ENCODE results near the gene ARL4D.

ARL4D gene

DNA sequence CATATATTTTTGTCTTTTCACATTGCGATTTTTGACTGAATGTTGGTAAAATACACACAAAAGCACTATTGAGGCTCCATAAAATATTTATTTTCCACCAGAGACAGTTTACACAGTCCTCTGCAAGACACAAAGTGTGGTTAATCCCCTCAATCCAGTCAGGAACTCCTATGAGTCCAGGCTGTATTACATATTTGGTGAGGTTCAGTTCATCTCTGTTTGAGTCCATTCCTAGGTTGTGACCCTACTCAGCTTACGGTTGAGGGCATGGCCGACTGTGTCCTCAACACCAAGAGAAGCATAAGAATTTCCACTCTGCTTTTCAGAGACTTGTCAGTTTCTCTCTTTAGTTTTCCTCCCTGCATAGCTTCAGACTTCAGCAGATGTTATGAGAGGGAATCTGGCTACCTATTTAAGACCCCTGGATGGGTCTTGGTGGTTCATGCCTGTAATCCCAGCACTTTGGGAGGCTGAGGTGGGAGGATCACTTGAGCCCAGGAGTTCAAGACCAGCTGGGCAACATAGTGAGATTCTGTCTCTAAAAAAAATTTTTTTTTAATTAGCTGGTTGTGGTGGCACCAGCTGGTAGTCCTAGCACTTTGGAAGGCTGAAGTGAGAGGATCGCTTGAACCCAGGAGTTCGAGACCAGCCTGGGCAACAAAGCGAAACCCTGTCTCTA, 25.1 kb downstream of the ARL4D start:
- no peaks in the 10 kb centered on the region for H3K9me3 ChIP-seq
- no peak for TF ChIP-seq CTCF (IDR thresholded peaks at IDR 0.05; ENCODE audit: low read depth, low read length)
- H3K27me3 ChIP-seq, result no peaks in the 10 kb centered on the region
- peaks cover 5% of the 10 kb centered on the region; the same call in 1 of the 2 replicates for H3K4me1 ChIP-seq
- DNase-seq, result no peak
- no peaks in the 10 kb centered on the region for H3K36me3 ChIP-seq
- no peak overlapping the region for H3K4me3 ChIP-seq (ENCODE audit: low read depth, low read length)

- Histone ChIP-seq H3K36me3 (no peaks in the 10 kb centered on the region), H3K4me1 (peaks cover 4% of the 10 kb centered on the region; the same call in 1 of the 2 replicates), H3K27me3 (no peaks in the 10 kb centered on the region), H3K9me3 (no peaks in the 10 kb centered on the region), H3K4me3 (ENCODE audit: low read depth, low read length) (no peak overlapping the region)
- DNase-seq, result peak; percentile 66
- no peak for TF ChIP-seq CTCF (IDR thresholded peaks at IDR 0.05; ENCODE audit: low read depth, low read length)
These were observed 28.7 kb downstream of the ARL4D start for GRCh38 chr17:43427362-43428043.

GRCh38 chr17:43428524-43428923, 29.7 kb downstream of the ARL4D start:
- H3K27me3 ChIP-seq, result no peaks in the 10 kb centered on the region
- no peak for DNase-seq
- 0 out of 2 replicates have a peak, but pooled peaks have one; percentile 19 for TF ChIP-seq CTCF (IDR thresholded peaks at IDR 0.05; ENCODE audit: low read depth, low read length)
- H3K4me3 ChIP-seq (ENCODE audit: low read depth, low read length), result no peak overlapping the region
- H3K4me1 ChIP-seq, result peaks cover 4% of the 10 kb centered on the region; the same call in 1 of the 2 replicates
- no peaks in the 10 kb centered on the region for H3K9me3 ChIP-seq
- H3K36me3 ChIP-seq, result no peaks in the 10 kb centered on the region

DNA sequence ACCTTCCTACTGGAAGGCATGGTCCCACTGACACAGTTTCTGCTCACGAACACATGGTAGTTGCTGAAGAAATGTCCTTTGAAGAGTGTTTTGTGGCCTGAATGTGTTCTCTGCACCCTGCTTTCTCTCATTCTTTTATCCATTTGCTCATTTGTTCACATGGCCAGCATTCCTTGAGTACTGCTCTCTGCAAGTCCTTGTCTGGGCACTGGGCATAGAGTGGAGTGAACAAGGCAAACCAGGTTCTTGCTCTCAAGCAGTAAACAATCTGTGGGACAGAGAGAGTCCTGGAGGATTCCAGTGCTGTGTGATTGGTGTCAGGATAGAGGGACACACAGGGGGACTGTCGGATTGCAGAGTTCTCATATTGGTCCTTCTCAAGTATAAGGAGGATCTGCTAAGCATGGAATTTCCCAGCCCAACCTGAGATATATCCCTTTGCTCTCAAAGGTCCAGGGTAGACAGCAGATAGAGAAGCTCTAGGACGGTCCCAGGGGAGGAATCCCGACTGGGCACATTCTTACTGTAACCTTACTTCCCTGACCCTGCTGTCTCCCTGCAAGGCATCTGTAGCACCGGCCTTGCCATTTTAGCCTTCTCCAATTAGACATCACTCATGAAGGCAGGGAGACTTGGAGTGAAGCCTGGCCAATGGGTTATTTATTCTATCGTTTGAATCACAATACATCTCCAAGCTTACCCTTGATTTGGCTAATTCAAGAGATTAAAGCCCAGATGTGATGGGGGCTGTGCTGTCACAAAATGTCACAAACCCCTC, 32.3 kb downstream of the ARL4D start:
- H3K4me3 ChIP-seq (ENCODE audit: low read depth, low read length), result no peak overlapping the region
- TF ChIP-seq CTCF (IDR thresholded peaks at IDR 0.05; ENCODE audit: low read depth, low read length), result no peak
- H3K36me3 ChIP-seq, result no peaks in the 10 kb centered on the region
- H3K27me3 ChIP-seq, result no peaks in the 10 kb centered on the region
- no peaks in the 10 kb centered on the region for H3K9me3 ChIP-seq
- no peak for DNase-seq
- peaks cover 4% of the 10 kb centered on the region; the same call in 1 of the 2 replicates for H3K4me1 ChIP-seq

- DNase-seq, result no peak
- H3K4me3 ChIP-seq (ENCODE audit: low read depth, low read length), result no peak overlapping the region
- TF ChIP-seq CTCF (IDR thresholded peaks at IDR 0.05; ENCODE audit: low read depth, low read length), result no peak
These were observed 33.1 kb downstream of the ARL4D start for GRCh38 chr17:43431714-43432523.

More at GRCh38 chr17:43431714-43432523, 33.1 kb downstream of the ARL4D start:
- peaks cover 4% of the 10 kb centered on the region; the same call in 1 of the 2 replicates for H3K4me1 ChIP-seq
- no peaks in the 10 kb centered on the region for H3K36me3 ChIP-seq
- no peaks in the 10 kb centered on the region for H3K27me3 ChIP-seq
- H3K9me3 ChIP-seq, result no peaks in the 10 kb centered on the region
